ENCODE results near the gene XPO5. TPM values are rescaled to one million over a fixed set of nuclear protein-coding genes. Genes with fewer than 3 reads are reported as not detected.

XPO5 gene
- total RNA-seq, 1 experiment from 2014 or later, result 77.4 TPM

DNA sequence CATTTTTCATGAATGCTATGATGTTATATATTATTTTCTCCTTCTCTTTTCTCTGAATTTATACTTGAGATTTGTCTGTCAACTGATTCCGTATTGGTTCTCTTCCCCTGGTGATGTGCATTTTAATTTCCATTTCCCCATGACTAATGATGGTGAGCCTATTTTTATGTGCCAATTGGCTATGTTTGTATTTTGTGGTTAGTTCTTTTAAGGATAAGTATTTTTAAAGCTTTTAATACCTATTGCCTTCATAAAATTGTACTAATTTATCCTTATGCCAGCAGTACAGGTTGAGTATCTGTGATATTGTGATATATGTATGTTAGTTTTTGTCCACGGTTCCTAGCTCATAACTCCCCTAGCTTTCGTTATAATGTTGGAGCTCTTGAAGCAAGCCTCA, 2.9 kb upstream of the XPO5 start:
- ATAC-seq (no peak), DNase-seq (ENCODE audit: low read depth, low spot score) (no peak)
- peaks cover 12 to 14% of the 10 kb centered on the region in 2 experiments for H3K36me3 ChIP-seq (ENCODE audit: control insufficient read depth in 1 of 2, insufficient read depth in 2 of 2, low read length in 2 of 2)
- H3K4me2 ChIP-seq (ENCODE audit: low read length), result no peak overlapping the region
- TF ChIP-seq, protein P1, sequence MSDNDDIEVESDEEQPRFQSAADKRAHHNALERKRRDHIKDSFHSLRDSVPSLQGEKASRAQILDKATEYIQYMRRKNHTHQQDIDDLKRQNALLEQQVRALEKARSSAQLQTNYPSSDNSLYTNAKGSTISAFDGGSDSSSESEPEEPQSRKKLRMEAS (IDR thresholded peaks at IDR 0.05), result no peak
- TF ChIP-seq, protein P2, sequence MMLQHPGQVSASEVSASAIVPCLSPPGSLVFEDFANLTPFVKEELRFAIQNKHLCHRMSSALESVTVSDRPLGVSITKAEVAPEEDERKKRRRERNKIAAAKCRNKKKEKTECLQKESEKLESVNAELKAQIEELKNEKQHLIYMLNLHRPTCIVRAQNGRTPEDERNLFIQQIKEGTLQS (IDR thresholded peaks at IDR 0.05), result no peak
- TF ChIP-seq ZFX (IDR thresholded peaks at IDR 0.05) (no peak), FOSL1 (IDR thresholded peaks at IDR 0.05; ENCODE audit: low read depth) (no peak), POLR2A (IDR thresholded peaks at IDR 0.05; ENCODE audit: borderline replicate concordance, extremely low read depth, insufficient read depth, insufficient read length) (no peak), SIN3A (IDR thresholded peaks at IDR 0.05; ENCODE audit: low read depth) (no peak), EZH2 (IDR thresholded peaks at IDR 0.05) (no peak), ZNF274 (IDR thresholded peaks at IDR 0.05; ENCODE audit: low read depth, low read length) (no peak), YY1 (IDR thresholded peaks at IDR 0.05; ENCODE audit: extremely low read depth, insufficient replicate concordance, low read depth, low read length) (no peak)
- TF ChIP-seq, protein P3, sequence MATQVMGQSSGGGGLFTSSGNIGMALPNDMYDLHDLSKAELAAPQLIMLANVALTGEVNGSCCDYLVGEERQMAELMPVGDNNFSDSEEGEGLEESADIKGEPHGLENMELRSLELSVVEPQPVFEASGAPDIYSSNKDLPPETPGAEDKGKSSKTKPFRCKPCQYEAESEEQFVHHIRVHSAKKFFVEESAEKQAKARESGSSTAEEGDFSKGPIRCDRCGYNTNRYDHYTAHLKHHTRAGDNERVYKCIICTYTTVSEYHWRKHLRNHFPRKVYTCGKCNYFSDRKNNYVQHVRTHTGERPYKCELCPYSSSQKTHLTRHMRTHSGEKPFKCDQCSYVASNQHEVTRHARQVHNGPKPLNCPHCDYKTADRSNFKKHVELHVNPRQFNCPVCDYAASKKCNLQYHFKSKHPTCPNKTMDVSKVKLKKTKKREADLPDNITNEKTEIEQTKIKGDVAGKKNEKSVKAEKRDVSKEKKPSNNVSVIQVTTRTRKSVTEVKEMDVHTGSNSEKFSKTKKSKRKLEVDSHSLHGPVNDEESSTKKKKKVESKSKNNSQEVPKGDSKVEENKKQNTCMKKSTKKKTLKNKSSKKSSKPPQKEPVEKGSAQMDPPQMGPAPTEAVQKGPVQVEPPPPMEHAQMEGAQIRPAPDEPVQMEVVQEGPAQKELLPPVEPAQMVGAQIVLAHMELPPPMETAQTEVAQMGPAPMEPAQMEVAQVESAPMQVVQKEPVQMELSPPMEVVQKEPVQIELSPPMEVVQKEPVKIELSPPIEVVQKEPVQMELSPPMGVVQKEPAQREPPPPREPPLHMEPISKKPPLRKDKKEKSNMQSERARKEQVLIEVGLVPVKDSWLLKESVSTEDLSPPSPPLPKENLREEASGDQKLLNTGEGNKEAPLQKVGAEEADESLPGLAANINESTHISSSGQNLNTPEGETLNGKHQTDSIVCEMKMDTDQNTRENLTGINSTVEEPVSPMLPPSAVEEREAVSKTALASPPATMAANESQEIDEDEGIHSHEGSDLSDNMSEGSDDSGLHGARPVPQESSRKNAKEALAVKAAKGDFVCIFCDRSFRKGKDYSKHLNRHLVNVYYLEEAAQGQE (IDR thresholded peaks at IDR 0.05; ENCODE audit: low read depth), result no peak
- BruUV-seq (replicated peaks), result no TSS peak
- intact Hi-C loops (cut with micrococcal nuclease), result no loop called here
- H3K9me2 ChIP-seq (ENCODE audit: insufficient read depth), result no peaks in the 10 kb centered on the region
- ChIA-PET POLR2A (no interaction called here), RAD21 (ENCODE audit: low non-redundant PET in 1 of 2, low total read pairs in 2 of 2, uncharacterized antibody in 2 of 2, unreplicated experiment in 2 of 2) (no interaction called here), CTCF (no interaction called here)
- no peak overlapping the region for H3K4me3 ChIP-seq (replicated peaks in 1 of 2; ENCODE audit: low read depth in 1 of 2, low read length in 2 of 2)
- no peaks in the 10 kb centered on the region for H3K9me3 ChIP-seq (ENCODE audit: control insufficient read depth in 1 of 2, insufficient read depth in 1 of 2, low read depth in 1 of 2, low read length in 2 of 2)
- H3K9ac ChIP-seq (ENCODE audit: low read length), result no peak overlapping the region
- peaks cover 66% of the 10 kb centered on the region for H3K79me2 ChIP-seq (ENCODE audit: insufficient read depth, low read length)
- H3K27ac ChIP-seq (ENCODE audit: low read depth, low read length), result no peak overlapping the region
- H3K4me1 ChIP-seq (ENCODE audit: control insufficient read depth in 1 of 2, insufficient read depth in 2 of 2, low read length in 2 of 2), result peaks cover 8 to 15% of the 10 kb centered on the region in 2 experiments; a peak in 3 of 4 replicates
- H3K27me3 ChIP-seq (ENCODE audit: insufficient read depth, low read length), result no peaks in the 10 kb centered on the region
- no peaks in the 10 kb centered on the region for H4K20me1 ChIP-seq (ENCODE audit: insufficient read depth)
- H2AFZ ChIP-seq (ENCODE audit: low read depth, low read length, poor library complexity, severe bottlenecking), result no peak overlapping the region

Measured in HCT116 (cell line).